Adrenal gland (tissue), 12 donors: Measurements from ENCODE around the gene ZBTB5. TPM values are rescaled to one million over a fixed set of nuclear protein-coding genes. Genes with fewer than 3 reads are reported as not detected.
"Not testable (repeated sequence)": the region's sequence is repeated elsewhere in the genome, so short reads cannot be mapped to it uniquely, and the experiment has no call there.

Experiments
- DNase-seq, 7 donors: peaks; one replicate each; pipeline ENCODE4 v3.0.0-alpha.2; 2019 to 2020
- H3K27ac ChIP-seq, 5 donors: fragments of 200-600 bp; sonication (generic) in 4 of 5; 1 replicate in 3 of 5; 2 replicates in 2 of 5; pipeline versions ENCODE4 v1.5.1 to v1.8.0; 2016 to 2020; ENCODE audit warnings: mild to moderate bottlenecking in 1 of 5
- H3K27me3 ChIP-seq: fragments of 200-600 bp; 2 replicates; pipeline ENCODE4 v1.8.0; 2021
- H3K36me3 ChIP-seq, 2 donors: fragments of 200-600 bp; replicated peaks in 1 of 2; 1 replicate in 1 of 2; 2 replicates in 1 of 2; pipeline versions ENCODE4 v1.5.1 to v1.8.0; 2018 to 2022
- H3K4me1 ChIP-seq, 2 donors: fragments of 200-600 bp; replicated peaks in 1 of 2; 1 replicate in 1 of 2; 2 replicates in 1 of 2; pipeline versions ENCODE4 v1.5.1 to v1.8.0; 2018 to 2021
- H3K4me3 ChIP-seq, 4 donors: fragments of 200-600 bp; sonication (generic) in 3 of 4; one replicate each; pipeline ENCODE4 v1.5.1; 2016 to 2018
- H3K9me3 ChIP-seq, 3 donors: fragments of 200-600 bp; sonication (generic) in 1 of 3; replicated peaks in 1 of 3; 1 replicate in 2 of 3; 2 replicates in 1 of 3; pipeline versions ENCODE4 v1.5.1 to v1.8.0; 2016 to 2021
- POLR2A ChIP-seq, 2 donors: fragments of 450-650 bp; IDR thresholded peaks; one replicate each; pipeline ENCODE4 v1.6.1; 2017; ENCODE audit warnings: antibody characterized with exemption in 2 of 2, mild to moderate bottlenecking in 2 of 2, moderate library complexity in 1 of 2
- WGBS, 4 donors: extraction: QIAGEN DNeasy Blood & Tissue Kit in 2 of 4; methylation state at CpG; one replicate each; pipeline versions ENCODE4 v1.1.5 to v1.1.7; 2013 to 2017; 5-methylcytosine and 5-hydroxymethylcytosine counted together
- intact Hi-C, 2 donors: fragments of 100-400 bp; cut with DNase I; formaldehyde crosslinking; loops; one replicate each; pipeline versions ENCODE4 v1.14.1 to v1.15.0; 2022 to 2023
- polyA plus RNA-seq, 3 donors: library from polyadenylated mRNA; stranded (reverse); fragments of 200-250 nt in 2 of 3; fragments of 350-450 nt in 1 of 3; fragmentation: Illumina TruSeq in 1 of 3; extraction: RNeasy Lipid Tissue Mini Kit (QIAGEN cat#74804) in 1 of 3; gene quantifications; one replicate each; pipeline ENCODE4 v1.2.3, GENCODE V29; 2013 to 2014
- total RNA-seq, 9 donors: library from RNA; depleted of rRNA in 4 of 9; stranded (reverse); fragments of >200 nt in 4 of 9; fragments of 120-200 nt in 1 of 9; fragmentation: NEBNext Ultra II Directional in 1 of 9; extraction: Animal tissue kit (Norgen Biotek cat#: 25700) in 1 of 9; gene quantifications; one replicate each; pipeline versions ENCODE4 v1.1.0 to v1.2.4, GENCODE V29; 2013 to 2023
- TF ChIP-seq, protein P1 (sequence below), 6 experiments: fragments of 450-650 bp in 4 of 6; fragments of 200-600 bp in 2 of 6; sonication (generic) in 1 of 6; IDR thresholded peaks; 1 replicate in 5 of 6; 2 replicates in 1 of 6; pipeline versions ENCODE4 v1.5.1 to v1.8.0; 2016 to 2021; ENCODE audit warnings: antibody characterized with exemption in 6 of 6, mild to moderate bottlenecking in 2 of 6, moderate library complexity in 1 of 6
- donor health status: healthy with polysubstance abuse.
- donor health status: Bipolar disorder and iron deficiency.
- donor health status: DM: yes; HTN: yes; CAD: no.
- donor health status: DM: no; HTN: no; CAD: no.
- donor health status: DM: no; HTN: no; CAD: no.
- donor health status: DM: yes; HTN: yes; CAD: no.

The ZBTB5 gene
- total and polyA plus RNA-seq, 12 donors = 2.3 to 19.6 (median 10.6) TPM

DNA sequence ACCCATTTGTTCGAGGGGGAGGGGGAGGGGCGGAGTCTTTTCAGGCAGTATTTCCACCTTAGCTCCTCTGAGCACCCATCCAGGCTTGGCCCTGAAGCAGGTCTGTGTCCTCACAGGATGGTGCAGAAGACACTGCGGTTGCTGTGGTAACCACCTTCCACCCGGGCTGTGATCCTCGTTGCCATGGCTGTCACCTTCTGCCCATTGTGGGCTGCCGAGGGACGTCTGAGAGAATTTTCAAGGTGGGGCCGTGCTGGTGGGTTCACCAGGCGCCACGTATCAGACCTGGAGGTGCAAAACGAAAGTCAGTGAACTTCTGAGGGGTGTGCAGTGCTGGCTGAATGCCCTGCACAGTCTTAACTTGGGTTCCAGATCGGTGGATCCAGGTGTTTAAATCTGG is 47.2 kb upstream of the ZBTB5 start:
- no peaks in the 10 kb centered on the region for H3K9me3 ChIP-seq
- 73 to 81% (median 80%) methylated on average over 6 to 12 of the region's 12 CpGs for WGBS, 4 donors
- peaks cover 0 to under 1% of the 10 kb centered on the region in 2 donors for H3K4me1 ChIP-seq
- no peak for DNase-seq
- intact Hi-C loops = no loop called here
- TF ChIP-seq POLR2A (IDR thresholded peaks at IDR 0.05) = no peak
- TF ChIP-seq, protein P1, sequence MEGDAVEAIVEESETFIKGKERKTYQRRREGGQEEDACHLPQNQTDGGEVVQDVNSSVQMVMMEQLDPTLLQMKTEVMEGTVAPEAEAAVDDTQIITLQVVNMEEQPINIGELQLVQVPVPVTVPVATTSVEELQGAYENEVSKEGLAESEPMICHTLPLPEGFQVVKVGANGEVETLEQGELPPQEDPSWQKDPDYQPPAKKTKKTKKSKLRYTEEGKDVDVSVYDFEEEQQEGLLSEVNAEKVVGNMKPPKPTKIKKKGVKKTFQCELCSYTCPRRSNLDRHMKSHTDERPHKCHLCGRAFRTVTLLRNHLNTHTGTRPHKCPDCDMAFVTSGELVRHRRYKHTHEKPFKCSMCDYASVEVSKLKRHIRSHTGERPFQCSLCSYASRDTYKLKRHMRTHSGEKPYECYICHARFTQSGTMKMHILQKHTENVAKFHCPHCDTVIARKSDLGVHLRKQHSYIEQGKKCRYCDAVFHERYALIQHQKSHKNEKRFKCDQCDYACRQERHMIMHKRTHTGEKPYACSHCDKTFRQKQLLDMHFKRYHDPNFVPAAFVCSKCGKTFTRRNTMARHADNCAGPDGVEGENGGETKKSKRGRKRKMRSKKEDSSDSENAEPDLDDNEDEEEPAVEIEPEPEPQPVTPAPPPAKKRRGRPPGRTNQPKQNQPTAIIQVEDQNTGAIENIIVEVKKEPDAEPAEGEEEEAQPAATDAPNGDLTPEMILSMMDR (IDR thresholded peaks at IDR 0.05) = no peak
- H3K27me3 ChIP-seq = no peaks in the 10 kb centered on the region
- H3K4me3 ChIP-seq = no peak overlapping the region
- H3K36me3 ChIP-seq = peaks cover 0 to 17% of the 10 kb centered on the region in 2 donors
- H3K27ac ChIP-seq = no peak overlapping the region

DNA sequence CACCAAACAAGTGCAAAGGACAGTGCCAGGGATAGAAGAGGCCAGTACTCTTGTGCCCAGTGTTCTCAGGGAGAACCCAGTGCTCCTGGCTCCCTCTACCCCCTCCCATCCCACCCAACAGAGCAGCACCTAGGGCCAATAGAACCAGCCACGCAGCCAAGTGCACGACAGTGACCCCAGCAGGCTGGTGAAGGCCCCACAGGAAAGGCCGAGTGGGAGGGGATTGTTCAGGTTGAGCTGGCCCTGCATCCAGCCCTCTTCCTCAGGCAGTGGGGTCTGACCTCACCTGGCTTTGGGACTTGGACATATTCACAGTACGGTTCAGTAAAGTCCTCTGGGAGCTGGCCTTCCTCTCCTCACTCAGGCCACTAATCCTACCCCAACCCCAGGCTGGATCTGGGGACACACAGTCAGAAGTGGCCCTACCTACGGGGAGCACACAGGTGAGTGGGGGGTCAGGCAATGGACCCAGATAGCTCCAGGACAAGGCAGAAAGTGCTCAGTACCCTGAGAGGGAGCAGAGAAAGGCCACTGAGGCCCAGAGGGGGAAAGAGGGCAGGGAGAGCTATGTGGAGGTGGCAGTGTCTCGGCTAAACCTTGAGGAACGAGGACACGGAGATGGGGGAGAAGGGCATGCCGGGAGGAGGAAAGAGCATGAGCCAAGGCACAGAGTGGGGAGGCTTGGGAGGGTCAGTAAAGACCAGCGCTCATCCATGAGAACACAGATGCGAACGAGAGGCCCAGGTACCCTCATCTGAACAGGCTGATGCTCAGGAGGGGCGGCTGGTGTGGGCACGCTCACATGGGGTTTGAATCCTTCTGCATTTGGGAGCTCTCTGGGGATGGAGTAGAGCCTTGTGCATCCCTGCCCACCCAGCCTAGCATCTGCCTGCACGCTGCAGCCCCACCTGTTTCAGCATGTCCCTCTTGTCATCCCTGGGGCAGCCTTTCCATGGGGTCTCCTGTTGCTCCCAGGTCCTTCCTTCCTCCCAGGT is 46.1 kb upstream of the ZBTB5 start:
- Histone ChIP-seq H3K9me3 (no peaks in the 10 kb centered on the region), H3K27ac (no peak overlapping the region), H3K4me1 (no peaks in the 10 kb centered on the region), H3K27me3 (no peaks in the 10 kb centered on the region), H3K36me3 (peaks cover 0 to 17% of the 10 kb centered on the region in 2 donors), H3K4me3 (no peak overlapping the region)
- WGBS, 4 donors = 89 to 96% (median 93%) methylated on average over 8 to 15 of the region's 15 CpGs
- intact Hi-C loops = no loop called here
- TF ChIP-seq POLR2A (IDR thresholded peaks at IDR 0.05) = no peak
- TF ChIP-seq, protein P1 (IDR thresholded peaks at IDR 0.05) = no peak
- DNase-seq = no peak

DNA sequence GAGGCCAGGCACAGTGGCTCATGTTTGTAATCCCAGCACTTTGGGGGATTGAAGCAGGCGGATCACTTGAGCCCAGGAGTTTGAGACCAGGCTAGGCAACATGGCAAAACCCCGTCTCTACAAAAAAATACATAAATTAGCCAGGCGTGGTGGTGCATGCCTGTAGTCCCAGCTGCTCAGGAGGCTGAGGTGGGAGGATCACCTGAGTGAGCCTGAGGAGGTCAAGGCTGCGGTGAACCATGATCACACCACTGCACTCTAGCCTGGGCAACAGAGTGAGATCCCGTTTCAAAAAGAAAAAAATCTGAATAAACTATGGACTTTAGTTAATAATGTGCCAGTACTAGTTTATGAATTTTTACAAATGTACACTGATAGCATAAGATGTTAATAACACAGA is 44.8 kb upstream of the ZBTB5 start:
- H3K36me3 ChIP-seq = peaks cover 0 to 12% of the 10 kb centered on the region in 2 donors
- H3K27me3 ChIP-seq, intact Hi-C loops, DNase-seq, H3K27ac ChIP-seq, H3K9me3 ChIP-seq, H3K4me1 ChIP-seq, H3K4me3 ChIP-seq: not testable (repeated sequence)
- WGBS, 4 donors = 83 to 93% (median 88%) methylated on average over 5 of the region's 5 CpGs

DNA sequence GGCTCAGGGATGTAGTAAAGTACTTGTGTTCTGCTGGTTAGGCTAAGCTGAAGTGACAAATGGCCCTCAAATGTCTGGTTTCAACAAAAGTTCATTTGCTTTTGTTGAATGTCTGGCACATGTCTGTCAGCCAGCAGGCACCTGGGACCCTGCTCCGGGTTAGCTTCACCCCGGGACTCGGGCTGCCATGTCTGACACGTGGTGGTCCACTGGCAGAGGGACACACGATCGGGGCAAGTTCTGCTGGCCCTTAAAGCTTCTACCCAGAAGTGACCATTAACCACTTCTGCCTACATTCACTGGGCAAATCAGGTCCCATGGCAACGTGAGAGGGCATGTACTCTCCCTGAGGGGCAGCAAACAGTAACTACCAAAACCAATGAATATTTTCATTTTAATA is 44.3 kb upstream of the ZBTB5 start:
- H3K27ac ChIP-seq = no peak overlapping the region
- H3K36me3 ChIP-seq = peaks cover 0 to 12% of the 10 kb centered on the region in 2 donors
- WGBS, 4 donors = 91 to 97% (median 95%) methylated on average over 7 of the region's 7 CpGs
- DNase-seq = no peak
- intact Hi-C loops = no loop called here
- H3K27me3 ChIP-seq = no peaks in the 10 kb centered on the region
- no peaks in the 10 kb centered on the region for H3K4me1 ChIP-seq
- H3K9me3 ChIP-seq = no peaks in the 10 kb centered on the region
- TF ChIP-seq, protein P1 (IDR thresholded peaks at IDR 0.05) = no peak
- TF ChIP-seq POLR2A (IDR thresholded peaks at IDR 0.05) = no peak
- no peak overlapping the region for H3K4me3 ChIP-seq
